PC-9 (cell line): ENCODE measurements around the gene RFT1. TPM values are rescaled to one million over a fixed set of nuclear protein-coding genes. Genes with fewer than 3 reads are reported as not detected.

Experiments used
- BruUV-seq: library from RNA; stranded (reverse); fragments of 400-500 nt; replicated peaks from 2 replicates; lab custom pipeline; 2021; lab: Mats Ljungman, UMichigan
- CTCF ChIA-PET: fragments of 300-600 bp; sonication (Branson Sonifier 250); formaldehyde crosslinking; loops from one replicate; lab custom pipeline; 2022; ENCODE audit warnings: antibody characterized with exemption; lab: Charles Lee
- POLR2A ChIA-PET: fragments of 300-600 bp; sonication (Branson Sonifier 250); formaldehyde crosslinking; loops from one replicate; lab custom pipeline; 2022; ENCODE audit warnings: antibody characterized with exemption; ENCODE audit not compliant: unreplicated experiment; lab: Charles Lee
- DNase-seq, 2 experiments: peaks; one replicate each; pipeline versions ENCODE4 v3.0.0 to v3.0.0-alpha.2; 2015 to 2022; ENCODE audit warnings: mixed read lengths in 1 of 2
- H2AFZ ChIP-seq: fragments of 200-600 bp; sonication (generic); 2 replicates; pipeline ENCODE4 v1.8.1; 2017; ENCODE audit warnings: antibody characterized with exemption
- H3F3A ChIP-seq: fragments of 200-600 bp; sonication (generic); 2 replicates; pipeline ENCODE4 v1.8.1; 2017; ENCODE audit warnings: antibody characterized with exemption, mild to moderate bottlenecking, low read depth; ENCODE audit not compliant: insufficient read depth
- H3K27ac ChIP-seq: fragments of 200-600 bp; sonication (generic); 2 replicates; pipeline ENCODE4 v1.6.1; 2016; ENCODE audit warnings: mixed run types
- H3K27me3 ChIP-seq: fragments of 200-600 bp; sonication (generic); 2 replicates; pipeline ENCODE4 v1.6.1; 2016; ENCODE audit warnings: low read depth, mixed run types; ENCODE audit not compliant: insufficient read depth
- H3K36me3 ChIP-seq: fragments of 200-600 bp; sonication (generic); 2 replicates; pipeline ENCODE4 v1.6.1; 2016; ENCODE audit warnings: low read depth, mixed run types
- H3K4me1 ChIP-seq: fragments of 200-600 bp; sonication (generic); replicated peaks from 2 replicates; pipeline ENCODE4 v1.6.1; 2016; ENCODE audit warnings: mixed run types; ENCODE audit not compliant: insufficient read depth
- H3K4me2 ChIP-seq: fragments of 200-600 bp; sonication (generic); 2 replicates; pipeline ENCODE4 v1.6.1; 2017; ENCODE audit warnings: mixed run types
- H3K4me3 ChIP-seq: fragments of 200-600 bp; sonication (generic); 2 replicates; pipeline ENCODE4 v1.6.1; 2016; ENCODE audit warnings: mixed run types
- H3K79me2 ChIP-seq: fragments of 200-600 bp; sonication (generic); 2 replicates; pipeline ENCODE4 v1.6.1; 2017; ENCODE audit warnings: low read depth, mixed run types
- H3K9me2 ChIP-seq: fragments of 200-600 bp; sonication (generic); 2 replicates; pipeline ENCODE4 v1.8.1; 2017; ENCODE audit warnings: mild to moderate bottlenecking; ENCODE audit not compliant: insufficient read depth
- H3K9me3 ChIP-seq: fragments of 200-600 bp; sonication (generic); 2 replicates; pipeline ENCODE4 v1.8.1; 2016; ENCODE audit warnings: low read depth; ENCODE audit not compliant: insufficient read depth
- H4K20me1 ChIP-seq: fragments of 200-600 bp; sonication (generic); 2 replicates; pipeline ENCODE4 v1.8.1; 2017; ENCODE audit not compliant: insufficient read depth
- EZH2 ChIP-seq: fragments of 200-600 bp; sonication (generic); IDR thresholded peaks from 2 replicates; pipeline ENCODE4 v1.8.0; 2017; ENCODE audit warnings: antibody characterized with exemption, low read depth
- intact Hi-C: fragments of 100-400 bp; cut with micrococcal nuclease; formaldehyde crosslinking; loops from one replicate; pipeline ENCODE4 v1.10.0; 2022; ENCODE audit not compliant: unreplicated experiment
- total RNA-seq: library from RNA; stranded (reverse); gene quantifications from 2 replicates; pipeline ENCODE4 v1.2.3, GENCODE V29; 2021
- TF ChIP-seq, protein P1 (sequence below): fragments of 200-600 bp; sonication (generic); conservative IDR thresholded peaks from 2 replicates; pipeline ENCODE4 v1.6.1; 2017; ENCODE audit warnings: mixed run types, antibody characterized with exemption, mild to moderate bottlenecking, moderate library complexity

Gene RFT1
- total RNA-seq, 1 experiment from 2014 or later: 31.0 TPM

DNA sequence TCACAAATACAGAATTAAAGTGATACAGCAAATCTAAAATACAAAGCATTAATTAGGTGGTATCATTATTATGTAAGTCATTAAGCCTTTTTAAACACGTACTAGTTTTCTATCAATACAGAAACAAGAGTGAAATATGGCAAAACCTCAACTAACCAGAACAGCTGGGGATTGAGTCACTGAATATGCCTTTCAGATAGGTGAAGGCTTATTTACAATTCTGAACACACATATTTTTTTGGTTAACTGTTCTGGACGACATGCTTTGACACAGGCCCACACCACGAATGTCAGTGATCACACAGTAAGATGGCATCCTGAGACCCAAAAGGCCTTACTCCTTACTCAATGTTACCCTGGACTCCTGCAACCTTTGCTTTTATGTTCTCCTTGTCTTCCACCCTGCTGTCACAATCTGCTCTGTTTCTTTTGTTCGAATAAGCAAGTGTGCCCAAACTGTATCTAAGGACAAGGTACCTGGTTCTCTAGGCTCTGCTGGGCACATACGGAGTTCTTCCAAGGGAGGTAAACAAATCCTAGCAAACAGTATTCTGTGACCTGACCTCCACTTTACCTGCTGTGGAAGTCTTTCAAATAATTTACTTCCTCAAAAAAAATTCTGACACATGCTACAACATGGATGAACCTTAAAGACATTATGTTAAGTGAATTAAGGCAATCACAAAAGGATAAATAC, 91.4 kb downstream of the RFT1 start:
- no peak overlapping the region for H3K27ac ChIP-seq
- BruUV-seq: no TSS peak
- ChIA-PET CTCF (no interaction called here), POLR2A (no interaction called here)
- TF ChIP-seq, protein P1, sequence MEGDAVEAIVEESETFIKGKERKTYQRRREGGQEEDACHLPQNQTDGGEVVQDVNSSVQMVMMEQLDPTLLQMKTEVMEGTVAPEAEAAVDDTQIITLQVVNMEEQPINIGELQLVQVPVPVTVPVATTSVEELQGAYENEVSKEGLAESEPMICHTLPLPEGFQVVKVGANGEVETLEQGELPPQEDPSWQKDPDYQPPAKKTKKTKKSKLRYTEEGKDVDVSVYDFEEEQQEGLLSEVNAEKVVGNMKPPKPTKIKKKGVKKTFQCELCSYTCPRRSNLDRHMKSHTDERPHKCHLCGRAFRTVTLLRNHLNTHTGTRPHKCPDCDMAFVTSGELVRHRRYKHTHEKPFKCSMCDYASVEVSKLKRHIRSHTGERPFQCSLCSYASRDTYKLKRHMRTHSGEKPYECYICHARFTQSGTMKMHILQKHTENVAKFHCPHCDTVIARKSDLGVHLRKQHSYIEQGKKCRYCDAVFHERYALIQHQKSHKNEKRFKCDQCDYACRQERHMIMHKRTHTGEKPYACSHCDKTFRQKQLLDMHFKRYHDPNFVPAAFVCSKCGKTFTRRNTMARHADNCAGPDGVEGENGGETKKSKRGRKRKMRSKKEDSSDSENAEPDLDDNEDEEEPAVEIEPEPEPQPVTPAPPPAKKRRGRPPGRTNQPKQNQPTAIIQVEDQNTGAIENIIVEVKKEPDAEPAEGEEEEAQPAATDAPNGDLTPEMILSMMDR: no peak
- TF ChIP-seq EZH2: no peak
- H4K20me1 ChIP-seq: 0 out of 2 replicates have a peak, but pooled peaks cover 4% of the 10 kb centered on the region
- H3K27me3 ChIP-seq: no peaks in the 10 kb centered on the region
- no peaks in the 10 kb centered on the region for H3K9me3 ChIP-seq
- no peaks in the 10 kb centered on the region for H3K9me2 ChIP-seq
- no peaks in the 10 kb centered on the region for H3K36me3 ChIP-seq
- H3K4me2 ChIP-seq: no peak overlapping the region
- peaks cover 62% of the 10 kb centered on the region for H3K79me2 ChIP-seq
- H3K4me1 ChIP-seq: peaks cover 25% of the 10 kb centered on the region
- no peak for DNase-seq
- H3F3A ChIP-seq: 0 out of 2 replicates have a peak, but pooled peaks cover 10% of the 10 kb centered on the region
- H2AFZ ChIP-seq: no peak overlapping the region
- intact Hi-C loops: no loop called here
- no peak overlapping the region for H3K4me3 ChIP-seq

Other genes starting within 250 kb of the RFT1 start
- 16.8 and 19.7 TPM in 2 replicates for gene STIMATE, start 232.9 kb downstream of the RFT1 start, total RNA-seq
- gene SFMBT1, start 84.4 kb downstream of the RFT1 start, total RNA-seq: 14.3 and 15.2 TPM in 2 replicates
- gene PRKCD, start 30.8 kb upstream of the RFT1 start, total RNA-seq: 30.1 and 34.3 TPM in 2 replicates
- gene TKT, start 125.6 kb upstream of the RFT1 start, total RNA-seq: 1,726 and 2,016 TPM in 2 replicates
- 17.0 and 22.7 TPM in 2 replicates for gene DCP1A, start 217.1 kb upstream of the RFT1 start, total RNA-seq